HG03521 (cell line): ENCODE results near the gene NUDT17.

ENCODE experiments used
- ATAC-seq: cut with Tn5 transposase; IDR thresholded peaks from one replicate; pipeline ENCODE4 v1.9.1; 2021; ENCODE audit warnings: mild to moderate bottlenecking, moderate library complexity; ENCODE audit not compliant: unreplicated experiment

NUDT17 gene

DNA sequence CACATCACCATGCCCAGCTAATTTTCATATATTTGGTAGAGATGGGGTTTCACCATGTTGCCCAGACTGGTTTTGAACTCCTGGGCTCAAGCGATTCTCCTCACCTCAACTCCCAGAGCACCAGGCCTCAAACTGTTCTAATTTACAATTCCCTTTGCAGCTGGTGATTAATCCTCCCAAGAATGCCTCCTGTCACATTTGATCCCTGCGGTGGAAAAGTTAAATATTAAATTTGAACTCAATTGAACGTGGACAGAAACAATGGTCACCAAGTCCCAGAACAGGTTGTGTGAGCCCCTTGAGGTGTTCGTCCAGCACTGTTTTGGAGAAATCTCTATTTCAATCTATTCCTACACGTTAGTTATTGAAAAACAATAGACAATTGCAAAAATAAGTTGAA is 42.2 kb downstream of the NUDT17 start:
- no peak for ATAC-seq

GRCh38 chr1:145889722-145890121 is 44.3 kb downstream of the NUDT17 start:
- ATAC-seq: no peak

GRCh38 chr1:145891143-145891542 is 45.7 kb downstream of the NUDT17 start:
- ATAC-seq: no peak

GRCh38 chr1:145891587-145892485 is 46.4 kb downstream of the NUDT17 start:
- ATAC-seq: no peak

DNA sequence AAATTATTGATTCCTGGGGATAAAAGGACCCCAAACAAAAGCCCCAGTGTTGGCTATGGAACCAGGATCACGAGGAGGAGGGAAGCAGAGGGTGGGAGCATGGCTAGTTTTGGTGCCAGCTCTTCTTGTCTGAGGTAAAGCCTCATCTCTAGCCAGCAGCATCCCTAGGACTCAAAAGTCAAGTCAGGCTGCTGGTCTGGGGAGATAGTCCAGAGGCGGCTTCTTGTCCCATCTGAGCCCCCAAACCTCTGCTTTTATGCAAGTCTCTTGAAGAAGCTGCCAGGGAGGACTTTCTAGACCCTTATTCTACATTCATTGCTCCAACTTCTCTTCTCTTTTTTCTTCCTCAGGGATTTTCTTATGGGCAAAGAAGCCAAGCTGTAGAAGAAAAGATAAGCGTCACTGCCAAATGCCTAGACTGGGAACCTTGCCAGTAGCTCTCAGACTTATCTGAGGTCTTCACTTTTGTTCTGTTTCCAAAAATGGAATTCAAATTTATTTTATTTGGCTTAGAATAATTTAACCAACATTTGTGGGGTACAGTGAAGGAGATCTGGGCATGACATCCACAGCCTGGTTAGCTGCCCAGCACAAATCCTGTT is 47.2 kb downstream of the NUDT17 start:
- no peak for ATAC-seq

- ATAC-seq: no peak
Observed at GRCh38 chr1:145893306-145894055, 48.1 kb downstream of the NUDT17 start.

GRCh38 chr1:145895471-145895870 is 50.0 kb downstream of the NUDT17 start:
- no peak for ATAC-seq

GRCh38 chr1:145897969-145898368 is 52.5 kb downstream of the NUDT17 start:
- no peak for ATAC-seq
